Measurements from ENCODE around the gene PTPRD. TPM values are rescaled to one million over a fixed set of nuclear protein-coding genes. Genes with fewer than 3 reads are reported as not detected.

PTPRD gene
- total RNA-seq, 1 experiment from 2014 or later, result 32.5 TPM

DNA sequence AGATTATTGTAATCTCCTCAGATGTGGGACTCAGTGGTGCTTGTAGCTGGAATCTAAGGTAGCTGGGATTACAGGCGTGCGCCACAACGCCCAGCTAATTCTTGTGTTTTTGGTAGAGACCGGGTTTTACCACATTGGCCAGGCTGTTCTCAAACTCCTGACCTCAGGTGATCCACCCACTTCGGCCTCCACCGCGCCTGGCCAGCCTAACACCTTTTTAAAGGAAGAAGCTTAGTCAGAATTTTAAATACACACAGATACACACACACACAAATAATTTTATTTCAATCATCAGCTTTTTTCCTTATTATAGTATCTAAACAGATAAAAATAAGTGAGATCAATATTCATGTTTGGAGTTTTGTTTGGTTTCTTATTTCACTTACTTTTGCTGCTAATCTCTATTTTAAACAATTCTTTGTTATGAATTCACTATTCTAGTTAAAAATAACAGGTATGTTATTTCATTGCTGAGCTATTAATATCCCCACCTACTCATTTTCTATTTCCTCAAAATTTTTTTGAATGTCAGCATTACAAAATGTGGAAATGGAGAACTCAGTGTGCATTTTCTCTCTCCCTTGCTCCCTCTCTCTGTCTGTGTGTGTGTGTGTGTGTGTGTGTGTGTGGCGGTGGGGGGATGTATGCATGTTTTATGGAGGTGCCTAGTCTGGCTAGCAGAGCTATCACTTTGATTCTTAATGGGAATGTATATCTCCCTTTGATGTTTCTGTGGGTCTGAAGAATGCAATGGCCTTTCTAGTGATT is 1852.6 kb downstream of the PTPRD start:
- no peak overlapping the region for H3K27ac ChIP-seq (ENCODE audit: insufficient read length, low read depth, low read length)
- Mint-ChIP-seq H3K4me1 (peaks cover 13 to 23% of the 10 kb centered on the region in 2 experiments), H3K27ac (peak overlapping the region in 2 of 3 experiments; percentile 4 to 69; a peak in 4 of 7 replicates), H3K4me3 (no peak overlapping the region), H3K36me3 (ENCODE audit: insufficient read depth in 1 of 3, low read depth in 3 of 3) (peaks cover 0 to 5% (median 0%) of the 10 kb centered on the region in 3 experiments; a peak in 2 of 7 replicates), H3K9me3 (no peaks in the 10 kb centered on the region), H3K27me3 (ENCODE audit: low read depth) (no peaks in the 10 kb centered on the region)
- no peaks in the 10 kb centered on the region for H3K79me1 ChIP-seq (ENCODE audit: insufficient read depth, low read depth, low read length, poor library complexity, severe bottlenecking)
- H2BK20ac ChIP-seq (ENCODE audit: low read depth, low read length, poor library complexity, severe bottlenecking), result no peak overlapping the region
- H3K79me2 ChIP-seq (ENCODE audit: insufficient read depth, low read length), result no peaks in the 10 kb centered on the region
- H3K23ac ChIP-seq (ENCODE audit: insufficient read length, low read depth, low read length), result no peak overlapping the region
- no peak overlapping the region for H3K4ac ChIP-seq (ENCODE audit: low read depth, low read length)
- no peak overlapping the region for H2BK5ac ChIP-seq (ENCODE audit: insufficient read length, low read length)
- TF ChIP-seq, protein P1, sequence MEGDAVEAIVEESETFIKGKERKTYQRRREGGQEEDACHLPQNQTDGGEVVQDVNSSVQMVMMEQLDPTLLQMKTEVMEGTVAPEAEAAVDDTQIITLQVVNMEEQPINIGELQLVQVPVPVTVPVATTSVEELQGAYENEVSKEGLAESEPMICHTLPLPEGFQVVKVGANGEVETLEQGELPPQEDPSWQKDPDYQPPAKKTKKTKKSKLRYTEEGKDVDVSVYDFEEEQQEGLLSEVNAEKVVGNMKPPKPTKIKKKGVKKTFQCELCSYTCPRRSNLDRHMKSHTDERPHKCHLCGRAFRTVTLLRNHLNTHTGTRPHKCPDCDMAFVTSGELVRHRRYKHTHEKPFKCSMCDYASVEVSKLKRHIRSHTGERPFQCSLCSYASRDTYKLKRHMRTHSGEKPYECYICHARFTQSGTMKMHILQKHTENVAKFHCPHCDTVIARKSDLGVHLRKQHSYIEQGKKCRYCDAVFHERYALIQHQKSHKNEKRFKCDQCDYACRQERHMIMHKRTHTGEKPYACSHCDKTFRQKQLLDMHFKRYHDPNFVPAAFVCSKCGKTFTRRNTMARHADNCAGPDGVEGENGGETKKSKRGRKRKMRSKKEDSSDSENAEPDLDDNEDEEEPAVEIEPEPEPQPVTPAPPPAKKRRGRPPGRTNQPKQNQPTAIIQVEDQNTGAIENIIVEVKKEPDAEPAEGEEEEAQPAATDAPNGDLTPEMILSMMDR (conservative IDR thresholded peaks at IDR 0.05), result no peak
- no CpG with 5 or more reads among the region's 8 CpGs for WGBS (ENCODE audit: extremely low coverage, insufficient read length, low lambda C conversion rate)
- H3T11ph ChIP-seq (ENCODE audit: low read length), result no peak overlapping the region
- no peaks in the 10 kb centered on the region for H3K23me2 ChIP-seq (ENCODE audit: insufficient read length, low read depth, low read length, poor library complexity, severe bottlenecking)
- H3K18ac ChIP-seq (ENCODE audit: insufficient read length, low read depth, low read length), result no peak overlapping the region
- no peak overlapping the region for H3K14ac ChIP-seq (ENCODE audit: insufficient read depth, low read length)
- H4K20me1 ChIP-seq (ENCODE audit: control insufficient read depth, insufficient read depth, insufficient read length), result no peaks in the 10 kb centered on the region
- H2AFZ ChIP-seq (ENCODE audit: low read length), result no peak overlapping the region
- no peak overlapping the region for H4K5ac ChIP-seq (ENCODE audit: insufficient read length, low read depth, low read length)
- H3K4me2 ChIP-seq (ENCODE audit: insufficient read depth, insufficient read length, low read length), result no peak overlapping the region
- H4K91ac ChIP-seq (ENCODE audit: insufficient read length, low read depth, low read length), result no peak overlapping the region
- no peak overlapping the region for H3K9ac ChIP-seq (ENCODE audit: extremely low read depth, insufficient read length, low read length)
- no peaks in the 10 kb centered on the region for H3K27me3 ChIP-seq (ENCODE audit: insufficient read depth, low read length)
- no peak overlapping the region for H2AK5ac ChIP-seq (ENCODE audit: insufficient read length, low read length)
- H2BK120ac ChIP-seq (ENCODE audit: low read depth, low read length, poor library complexity, severe bottlenecking), result no peak overlapping the region
- H3K56ac ChIP-seq (ENCODE audit: insufficient read length, low read depth, low read length), result no peak overlapping the region
- no peak for DNase-seq
- no peak overlapping the region for H2BK15ac ChIP-seq (ENCODE audit: low read depth, low read length)
- H3K4me1 ChIP-seq (ENCODE audit: insufficient read depth, low read length), result no peaks in the 10 kb centered on the region; the same call in 1 of the 2 replicates
- H4K8ac ChIP-seq (replicated peaks; ENCODE audit: insufficient read length, low read depth, low read length), result no peak overlapping the region
- H2BK12ac ChIP-seq (ENCODE audit: insufficient read length, low read depth, low read length), result no peak overlapping the region
- H3K9me3 ChIP-seq (ENCODE audit: control insufficient read depth, low read depth, low read length), result no peaks in the 10 kb centered on the region

Data from H9 (cell line).